ENCODE data around the gene ZNF280A. TPM values are rescaled to one million over a fixed set of nuclear protein-coding genes. Genes with fewer than 3 reads are reported as not detected.
"Not testable (repeated sequence)": the region's sequence is repeated elsewhere in the genome, so short reads cannot be mapped to it uniquely, and the experiment has no call there.

ZNF280A gene
- polyA plus RNA-seq, 4 donors: not detected

- no peak for DNase-seq (ENCODE audit: low read depth in 4 of 4, low spot score in 3 of 4)
These were observed 4.2 kb downstream of the ZNF280A start for GRCh38 chr22:22515890-22516289.

GRCh38 chr22:22514431-22514830 lies 5.6 kb downstream of the ZNF280A start:
- DNase-seq (ENCODE audit: low read depth in 4 of 4, low spot score in 3 of 4): not testable (repeated sequence)

- no peak for DNase-seq (ENCODE audit: low read depth in 4 of 4, low spot score in 3 of 4)
These were observed 6.5 kb downstream of the ZNF280A start for GRCh38 chr22:22513619-22514018.

- no peak for DNase-seq (ENCODE audit: low read depth in 4 of 4, low spot score in 3 of 4)
These were observed 7.1 kb downstream of the ZNF280A start for GRCh38 chr22:22512951-22513350.

- not testable (repeated sequence) for DNase-seq (ENCODE audit: low read depth in 4 of 4, low spot score in 3 of 4)
These were observed 9.2 kb downstream of the ZNF280A start for GRCh38 chr22:22510833-22511232.

GRCh38 chr22:22509912-22510311 lies 10.2 kb downstream of the ZNF280A start:
- not testable (repeated sequence) for DNase-seq (ENCODE audit: low read depth in 4 of 4, low spot score in 3 of 4)

- peak; percentile 55 to 69 (median 61) for DNase-seq (ENCODE audit: low read depth in 4 of 4, low spot score in 3 of 4)
These were observed 11.5 kb downstream of the ZNF280A start, which contains the start of gene ZNF280B for GRCh38 chr22:22508274-22509176. ZNF280B (minus strand) TSS chr22:22508742; CDS start chr22:22489398, 19,344 bp downstream.

- peak in 1 of 4 donors; percentile 12 for DNase-seq (ENCODE audit: low read depth in 4 of 4, low spot score in 3 of 4)
These were observed 12.3 kb downstream of the ZNF280A start for GRCh38 chr22:22507743-22508273.

GRCh38 chr22:22506736-22507135 lies 13.3 kb downstream of the ZNF280A start:
- DNase-seq (ENCODE audit: low read depth in 4 of 4, low spot score in 3 of 4): no peak

- no peak for DNase-seq (ENCODE audit: low read depth in 4 of 4, low spot score in 3 of 4)
These were observed 21.8 kb downstream of the ZNF280A start for GRCh38 chr22:22498267-22498666.

- DNase-seq (ENCODE audit: low read depth in 4 of 4, low spot score in 3 of 4): not testable (repeated sequence)
These were observed 28.5 kb downstream of the ZNF280A start for GRCh38 chr22:22491589-22491988.

- no peak for DNase-seq (ENCODE audit: low read depth in 4 of 4, low spot score in 3 of 4)
These were observed 31.3 kb downstream of the ZNF280A start for GRCh38 chr22:22488736-22489135.

- DNase-seq (ENCODE audit: low read depth in 4 of 4, low spot score in 3 of 4): no peak
These were observed 32.0 kb downstream of the ZNF280A start for GRCh38 chr22:22487869-22488597.

GRCh38 chr22:22487059-22487458 lies 33.0 kb downstream of the ZNF280A start:
- DNase-seq (ENCODE audit: low read depth in 4 of 4, low spot score in 3 of 4): no peak

GRCh38 chr22:22486132-22486899 lies 33.8 kb downstream of the ZNF280A start:
- no peak for DNase-seq (ENCODE audit: low read depth in 4 of 4, low spot score in 3 of 4)

- DNase-seq (ENCODE audit: low read depth in 4 of 4, low spot score in 3 of 4): no peak
These were observed 34.5 kb downstream of the ZNF280A start for GRCh38 chr22:22485524-22485923.

GRCh38 chr22:22484023-22484422 lies 36.0 kb downstream of the ZNF280A start:
- no peak for DNase-seq (ENCODE audit: low read depth in 4 of 4, low spot score in 3 of 4)

- no peak for DNase-seq (ENCODE audit: low read depth in 4 of 4, low spot score in 3 of 4)
These were observed 39.1 kb downstream of the ZNF280A start for GRCh38 chr22:22480940-22481339.

GRCh38 chr22:22479999-22480532 lies 40.0 kb downstream of the ZNF280A start:
- no peak for DNase-seq (ENCODE audit: low read depth in 4 of 4, low spot score in 3 of 4)

GRCh38 chr22:22479116-22479515 lies 41.0 kb downstream of the ZNF280A start:
- no peak for DNase-seq (ENCODE audit: low read depth in 4 of 4, low spot score in 3 of 4)
